HEK293 (cell line): ENCODE data around the gene PEX10.

ENCODE experiments used
- CTCF ChIA-PET: fragments of 350-600 bp; formaldehyde crosslinking; extraction: SDS; loops from one replicate; lab custom pipeline; 2021; ENCODE audit warnings: antibody characterized with exemption; lab: Yijun Ruan, JAX
- POLR2A ChIA-PET: fragments of 300-600 bp; formaldehyde crosslinking; extraction: SDS; loops from one replicate; lab custom pipeline; 2020; ENCODE audit warnings: antibody characterized with exemption, inconsistent platforms; lab: Yijun Ruan, JAX
- H3K27ac ChIP-seq: fragments of 200-500 bp; sonication (Bioruptor generic); 2 replicates; pipeline ENCODE4 v1.5.1; 2014; ENCODE audit warnings: low read depth, low read length, control low read depth, inconsistent platforms; ENCODE audit errors: extremely low read depth
- H3K36me3 ChIP-seq, 2 experiments: fragments of 200-500 bp in 1 of 2; sonication (Bioruptor generic) in 1 of 2; 1 replicate in 1 of 2; 2 replicates in 1 of 2; pipeline ENCODE4 v1.5.1; 2014 to 2017; ENCODE audit warnings: inconsistent platforms in 2 of 2, low read length in 2 of 2; ENCODE audit not compliant: control insufficient read depth in 2 of 2, insufficient read depth in 1 of 2
- H3K4me1 ChIP-seq: fragments of 200-500 bp; sonication (Bioruptor generic); 2 replicates; pipeline ENCODE4 v1.5.1; 2014; ENCODE audit warnings: mild to moderate bottlenecking, low read length, inconsistent platforms; ENCODE audit not compliant: control insufficient read depth, insufficient read depth
- H3K4me3 ChIP-seq: 2 replicates; pipeline ENCODE4 v1.5.1; 2011; ENCODE audit warnings: low read depth, mild to moderate bottlenecking, control low read depth, low read length, moderate library complexity
- H3K9me3 ChIP-seq: fragments of 200-500 bp; sonication (Bioruptor generic); 2 replicates; pipeline ENCODE4 v1.5.1; 2014; ENCODE audit warnings: low read depth, low read length, inconsistent platforms; ENCODE audit not compliant: control insufficient read depth, insufficient read depth
- KLF16 ChIP-seq: fragments of 450-650 bp; formaldehyde crosslinking; IDR thresholded peaks from 2 replicates; pipeline ENCODE4 v1.5.1; 2017; ENCODE audit warnings: missing biosample characterization, missing genetic modification characterization
- KLF7 ChIP-seq: fragments of 450-650 bp; formaldehyde crosslinking; IDR thresholded peaks from 2 replicates; pipeline ENCODE4 v1.5.1; 2016; ENCODE audit warnings: missing biosample characterization, missing genetic modification characterization, borderline replicate concordance
- KLF8 ChIP-seq: fragments of 450-650 bp; formaldehyde crosslinking; IDR thresholded peaks from 2 replicates; pipeline ENCODE4 v1.5.1; 2016; ENCODE audit warnings: missing biosample characterization, missing genetic modification characterization
- RBAK ChIP-seq: fragments of 450-650 bp; formaldehyde crosslinking; IDR thresholded peaks from 2 replicates; pipeline ENCODE4 v1.5.1; 2016; ENCODE audit warnings: missing biosample characterization, missing genetic modification characterization
- ZBTB7A ChIP-seq: fragments of 450-650 bp; formaldehyde crosslinking; IDR thresholded peaks from 2 replicates; pipeline ENCODE4 v1.5.1; 2016; ENCODE audit warnings: low read depth, missing biosample characterization, missing genetic modification characterization
- ZFP41 ChIP-seq: fragments of 450-650 bp; formaldehyde crosslinking; IDR thresholded peaks from 2 replicates; pipeline ENCODE4 v1.5.1; 2016; ENCODE audit warnings: missing biosample characterization, missing genetic modification characterization, borderline replicate concordance
- ZNF10 ChIP-seq: fragments of 450-650 bp; formaldehyde crosslinking; IDR thresholded peaks from 2 replicates; pipeline ENCODE4 v1.5.1; 2017; ENCODE audit warnings: missing biosample characterization, missing genetic modification characterization
- ZNF112 ChIP-seq: fragments of 450-650 bp; formaldehyde crosslinking; IDR thresholded peaks from 2 replicates; pipeline ENCODE4 v1.5.0; 2017; ENCODE audit warnings: missing biosample characterization, missing genetic modification characterization
- ZNF169 ChIP-seq: fragments of 450-650 bp; formaldehyde crosslinking; IDR thresholded peaks from 2 replicates; pipeline ENCODE4 v1.5.1; 2016; ENCODE audit warnings: missing biosample characterization, missing genetic modification characterization
- ZNF221 ChIP-seq: fragments of 450-650 bp; formaldehyde crosslinking; IDR thresholded peaks from 2 replicates; pipeline ENCODE4 v1.5.1; 2017; ENCODE audit warnings: missing biosample characterization, missing genetic modification characterization, borderline replicate concordance
- ZNF23 ChIP-seq: fragments of 450-650 bp; formaldehyde crosslinking; IDR thresholded peaks from 2 replicates; pipeline ENCODE4 v1.5.1; 2016; ENCODE audit warnings: missing biosample characterization, missing genetic modification characterization, borderline replicate concordance
- ZNF274 ChIP-seq, 2 experiments: fragments of 200-500 bp in 1 of 2; fragments of 450-650 bp in 1 of 2; sonication (Bioruptor generic) in 1 of 2; formaldehyde crosslinking in 1 of 2; IDR thresholded peaks; 2 replicates each; pipeline versions ENCODE4 v1.5.1 to v1.6.1; 2014 to 2016; ENCODE audit warnings: borderline replicate concordance in 1 of 2, inconsistent platforms in 1 of 2, low read length in 1 of 2, missing biosample characterization in 1 of 2, missing genetic modification characterization in 1 of 2
- ZNF311 ChIP-seq: fragments of 450-650 bp; formaldehyde crosslinking; IDR thresholded peaks from 2 replicates; pipeline ENCODE4 v1.5.1; 2017; ENCODE audit warnings: missing biosample characterization, missing genetic modification characterization, borderline replicate concordance
- ZNF324 ChIP-seq: fragments of 450-650 bp; formaldehyde crosslinking; IDR thresholded peaks from 2 replicates; pipeline ENCODE4 v1.5.1; 2016; ENCODE audit warnings: missing biosample characterization, missing genetic modification characterization
- ZNF335 ChIP-seq: fragments of 450-650 bp; formaldehyde crosslinking; conservative IDR thresholded peaks from 2 replicates; pipeline ENCODE4 v1.5.1; 2016; ENCODE audit warnings: missing biosample characterization, missing genetic modification characterization
- ZNF391 ChIP-seq: fragments of 450-650 bp; formaldehyde crosslinking; IDR thresholded peaks from 2 replicates; pipeline ENCODE4 v1.5.1; 2016; ENCODE audit warnings: low read depth, missing biosample characterization, missing genetic modification characterization, borderline replicate concordance
- ZNF394 ChIP-seq: fragments of 450-650 bp; formaldehyde crosslinking; IDR thresholded peaks from 2 replicates; pipeline ENCODE4 v1.5.1; 2016; ENCODE audit warnings: missing biosample characterization, missing genetic modification characterization, mild to moderate bottlenecking, moderate library complexity, borderline replicate concordance
- ZNF416 ChIP-seq: fragments of 450-650 bp; formaldehyde crosslinking; IDR thresholded peaks from 2 replicates; pipeline ENCODE4 v1.5.1; 2016; ENCODE audit warnings: missing biosample characterization, missing genetic modification characterization
- ZNF433 ChIP-seq: fragments of 450-650 bp; formaldehyde crosslinking; IDR thresholded peaks from 2 replicates; pipeline ENCODE4 v1.5.1; 2016; ENCODE audit warnings: missing biosample characterization, missing genetic modification characterization, low read depth
- ZNF48 ChIP-seq: fragments of 450-650 bp; formaldehyde crosslinking; IDR thresholded peaks from 2 replicates; pipeline ENCODE4 v1.5.1; 2016; ENCODE audit warnings: missing biosample characterization, missing genetic modification characterization
- ZNF548 ChIP-seq: fragments of 450-650 bp; formaldehyde crosslinking; IDR thresholded peaks from 2 replicates; pipeline ENCODE4 v1.5.1; 2016; ENCODE audit warnings: missing biosample characterization, missing genetic modification characterization
- ZNF555 ChIP-seq: fragments of 450-650 bp; formaldehyde crosslinking; conservative IDR thresholded peaks from 2 replicates; pipeline ENCODE4 v1.5.1; 2017; ENCODE audit warnings: missing biosample characterization, mild to moderate bottlenecking, missing genetic modification characterization, inconsistent platforms
- ZNF560 ChIP-seq: fragments of 450-650 bp; formaldehyde crosslinking; IDR thresholded peaks from 2 replicates; pipeline ENCODE4 v1.5.1; 2017; ENCODE audit warnings: missing biosample characterization, missing genetic modification characterization, borderline replicate concordance
- ZNF610 ChIP-seq: fragments of 450-650 bp; formaldehyde crosslinking; IDR thresholded peaks from 2 replicates; pipeline ENCODE4 v1.5.1; 2016; ENCODE audit warnings: missing biosample characterization, missing genetic modification characterization, borderline replicate concordance
- ZNF660 ChIP-seq: fragments of 450-650 bp; IDR thresholded peaks from 2 replicates; pipeline ENCODE4 v1.5.1; 2018; ENCODE audit warnings: missing biosample characterization, mild to moderate bottlenecking, missing genetic modification characterization
- ZNF677 ChIP-seq: fragments of 450-650 bp; IDR thresholded peaks from 2 replicates; pipeline ENCODE4 v1.5.0; 2018; ENCODE audit warnings: missing biosample characterization, mild to moderate bottlenecking, missing genetic modification characterization, moderate library complexity
- ZNF707 ChIP-seq: fragments of 450-650 bp; formaldehyde crosslinking; IDR thresholded peaks from 2 replicates; pipeline ENCODE4 v1.5.1; 2016; ENCODE audit warnings: missing biosample characterization, missing genetic modification characterization
- ZNF777 ChIP-seq: fragments of 450-650 bp; formaldehyde crosslinking; IDR thresholded peaks from 2 replicates; pipeline ENCODE4 v1.5.1; 2017; ENCODE audit warnings: missing biosample characterization, missing genetic modification characterization, borderline replicate concordance
- ZSCAN30 ChIP-seq: fragments of 450-650 bp; IDR thresholded peaks from 2 replicates; pipeline ENCODE4 v1.5.1; 2018; ENCODE audit warnings: missing biosample characterization, mild to moderate bottlenecking, missing genetic modification characterization, moderate library complexity
- TF ChIP-seq, protein P1 (sequence below): fragments of 450-650 bp; formaldehyde crosslinking; IDR thresholded peaks from 2 replicates; pipeline ENCODE4 v1.5.1; 2016; ENCODE audit warnings: missing biosample characterization, missing genetic modification characterization
- TF ChIP-seq, protein P2 (sequence below): fragments of 450-650 bp; formaldehyde crosslinking; IDR thresholded peaks from 2 replicates; pipeline ENCODE4 v1.5.1; 2016; ENCODE audit warnings: missing biosample characterization, missing genetic modification characterization

Gene PEX10

GRCh38 chr1:2386636-2387611 is 25.4 kb downstream of the PEX10 start:
- ChIA-PET CTCF (interaction anchor here (1.6 kb wide), 1 partner anchor 192 kb away, joined by 6 read pairs; the partner anchor contains the start of gene FAAP20), POLR2A (no interaction called here)
- H3K4me1 ChIP-seq = peaks cover 3% of the 10 kb centered on the region; the same call in 1 of the 2 replicates

GRCh38 chr1:2385606-2386280 is 26.6 kb downstream of the PEX10 start:
- ChIA-PET CTCF (interaction anchor here (6.0 kb wide), 1 partner anchor 190 kb away, joined by 105 read pairs; the partner anchor contains the start of gene FAAP20), POLR2A (no interaction called here)
- Histone ChIP-seq H3K27ac (no peak overlapping the region), H3K9me3 (no peaks in the 10 kb centered on the region), H3K4me3 (no peak overlapping the region), H3K4me1 (peaks cover 3% of the 10 kb centered on the region; the same call in 1 of the 2 replicates), H3K36me3 (peaks cover 0 to 48% of the 10 kb centered on the region in 2 experiments; a peak in 1 of 3 replicates)
- no peak for TF ChIP-seq ZFP41 (tag by site-specific recombination)
- no peak for TF ChIP-seq ZNF23 (tag by site-specific recombination)
- no peak for TF ChIP-seq ZNF10 (tag by site-specific recombination)
- TF ChIP-seq ZNF169 = no peak
- TF ChIP-seq KLF8 (tag by site-specific recombination) = no peak
- TF ChIP-seq ZNF391 = no peak
- TF ChIP-seq, protein P1, sequence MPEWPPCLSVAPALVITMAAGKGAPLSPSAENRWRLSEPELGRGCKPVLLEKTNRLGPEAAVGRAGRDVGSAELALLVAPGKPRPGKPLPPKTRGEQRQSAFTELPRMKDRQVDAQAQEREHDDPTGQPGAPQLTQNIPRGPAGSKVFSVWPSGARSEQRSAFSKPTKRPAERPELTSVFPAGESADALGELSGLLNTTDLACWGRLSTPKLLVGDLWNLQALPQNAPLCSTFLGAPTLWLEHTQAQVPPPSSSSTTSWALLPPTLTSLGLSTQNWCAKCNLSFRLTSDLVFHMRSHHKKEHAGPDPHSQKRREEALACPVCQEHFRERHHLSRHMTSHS (tag by site-specific recombination) = no peak
- no peak for TF ChIP-seq ZNF660
- TF ChIP-seq ZNF335 = no peak
- no peak for TF ChIP-seq ZNF112 (tag by site-specific recombination)
- TF ChIP-seq KLF7 (tag by site-specific recombination) = no peak
- TF ChIP-seq ZNF555 (tag by site-specific recombination) = no peak
- no peak for TF ChIP-seq ZNF707
- TF ChIP-seq ZNF610 (tag by site-specific recombination) = no peak
- TF ChIP-seq ZNF324 (tag by site-specific recombination) = no peak

More at GRCh38 chr1:2386636-2387611, 25.4 kb downstream of the PEX10 start:
- no peak overlapping the region for H3K27ac ChIP-seq
- no peak overlapping the region for H3K4me3 ChIP-seq
- no peaks in the 10 kb centered on the region for H3K9me3 ChIP-seq
- TF ChIP-seq ZNF48 (tag by site-specific recombination) (no peak), ZNF394 (no peak), ZNF416 (tag by site-specific recombination) (no peak), ZNF433 (no peak), ZSCAN30 (tag by site-specific recombination) (no peak), ZNF677 (tag by site-specific recombination) (no peak), RBAK (no peak), ZBTB7A (tag by site-specific recombination) (no peak), ZNF311 (tag by site-specific recombination) (no peak), ZNF274 (IDR thresholded peaks at IDR 0.05; ENCODE audit: low read length) (no peak), ZNF274 (tag by site-specific recombination; IDR thresholded peaks at IDR 0.05; ENCODE audit: borderline replicate concordance) (no peak), ZNF221 (tag by site-specific recombination) (no peak), ZNF560 (tag by site-specific recombination) (no peak), ZNF707 (no peak), KLF16 (no peak), ZNF777 (no peak), ZNF169 (no peak), ZNF548 (tag by site-specific recombination) (no peak)
- TF ChIP-seq, protein P2, sequence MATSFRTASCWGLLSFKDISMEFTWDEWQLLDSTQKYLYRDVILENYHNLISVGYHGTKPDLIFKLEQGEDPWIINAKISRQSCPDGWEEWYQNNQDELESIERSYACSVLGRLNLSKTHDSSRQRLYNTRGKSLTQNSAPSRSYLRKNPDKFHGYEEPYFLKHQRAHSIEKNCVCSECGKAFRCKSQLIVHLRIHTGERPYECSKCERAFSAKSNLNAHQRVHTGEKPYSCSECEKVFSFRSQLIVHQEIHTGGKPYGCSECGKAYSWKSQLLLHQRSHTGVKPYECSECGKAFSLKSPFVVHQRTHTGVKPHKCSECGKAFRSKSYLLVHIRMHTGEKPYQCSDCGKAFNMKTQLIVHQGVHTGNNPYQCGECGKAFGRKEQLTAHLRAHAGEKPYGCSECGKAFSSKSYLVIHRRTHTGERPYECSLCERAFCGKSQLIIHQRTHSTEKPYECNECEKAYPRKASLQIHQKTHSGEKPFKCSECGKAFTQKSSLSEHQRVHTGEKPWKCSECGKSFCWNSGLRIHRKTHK (tag by site-specific recombination) = no peak
- peaks cover 0 to 43% of the 10 kb centered on the region in 2 experiments; a peak in 1 of 3 replicates for H3K36me3 ChIP-seq
